HG03378 (cell line): ENCODE results near the gene PLEK.
"Not testable (repeated sequence)": the region's sequence is repeated elsewhere in the genome, so short reads cannot be mapped to it uniquely, and the experiment has no call there.

Experiments used
- ATAC-seq: cut with Tn5 transposase; IDR thresholded peaks from one replicate; pipeline ENCODE4 v1.9.1; 2021; ENCODE audit warnings: mild to moderate bottlenecking, moderate library complexity; ENCODE audit not compliant: unreplicated experiment

PLEK gene

GRCh38 chr2:68352651-68353391, 12.3 kb upstream of the PLEK start:
- ATAC-seq: no peak

- no peak for ATAC-seq
Observed at GRCh38 chr2:68356599-68357239, 8.4 kb upstream of the PLEK start.

GRCh38 chr2:68357605-68358337, 7.3 kb upstream of the PLEK start:
- ATAC-seq: peak; percentile 64

- no peak for ATAC-seq
Observed at GRCh38 chr2:68359889-68360288, 5.2 kb upstream of the PLEK start.

GRCh38 chr2:68362069-68362468, 3.0 kb upstream of the PLEK start:
- ATAC-seq: peak; percentile 42

- ATAC-seq: no peak
Observed at GRCh38 chr2:68362749-68363148, 2.3 kb upstream of the PLEK start.

- ATAC-seq: no peak
Observed at GRCh38 chr2:68363721-68364120, 1.4 kb upstream of the PLEK start.

GRCh38 chr2:68366083-68366560, 1.0 kb downstream of the PLEK start:
- peak; percentile 35 for ATAC-seq

GRCh38 chr2:68367953-68368653, 3.0 kb downstream of the PLEK start:
- ATAC-seq: no peak

- ATAC-seq: no peak
Observed at GRCh38 chr2:68368654-68369336, 3.7 kb downstream of the PLEK start.

GRCh38 chr2:68369337-68369734, 4.3 kb downstream of the PLEK start:
- no peak for ATAC-seq

- no peak for ATAC-seq
Observed at GRCh38 chr2:68371138-68371537, 6.1 kb downstream of the PLEK start.

- no peak for ATAC-seq
Observed at GRCh38 chr2:68371581-68371980, 6.5 kb downstream of the PLEK start.

- no peak for ATAC-seq
Observed at GRCh38 chr2:68372485-68372884, 7.4 kb downstream of the PLEK start.

GRCh38 chr2:68374184-68374583, 9.1 kb downstream of the PLEK start:
- ATAC-seq: no peak

GRCh38 chr2:68375582-68375981, 10.5 kb downstream of the PLEK start:
- ATAC-seq: no peak

- no peak for ATAC-seq
Observed at GRCh38 chr2:68377137-68377780, 12.2 kb downstream of the PLEK start.

- ATAC-seq: not testable (repeated sequence)
Observed at GRCh38 chr2:68378779-68379178, 13.7 kb downstream of the PLEK start.

- no peak for ATAC-seq
Observed at GRCh38 chr2:68379184-68379708, 14.2 kb downstream of the PLEK start.

GRCh38 chr2:68383778-68384177, 18.7 kb downstream of the PLEK start:
- ATAC-seq: no peak
